ENCODE results near the gene TNS3. TPM values are rescaled to one million over a fixed set of nuclear protein-coding genes. Genes with fewer than 3 reads are reported as not detected.

TNS3 gene
- total and polyA plus RNA-seq, 2 donors (not counting 3 experiments of a cell fraction or from before 2014, with no cell fraction given) = 10.4 to 45.1 TPM

DNA sequence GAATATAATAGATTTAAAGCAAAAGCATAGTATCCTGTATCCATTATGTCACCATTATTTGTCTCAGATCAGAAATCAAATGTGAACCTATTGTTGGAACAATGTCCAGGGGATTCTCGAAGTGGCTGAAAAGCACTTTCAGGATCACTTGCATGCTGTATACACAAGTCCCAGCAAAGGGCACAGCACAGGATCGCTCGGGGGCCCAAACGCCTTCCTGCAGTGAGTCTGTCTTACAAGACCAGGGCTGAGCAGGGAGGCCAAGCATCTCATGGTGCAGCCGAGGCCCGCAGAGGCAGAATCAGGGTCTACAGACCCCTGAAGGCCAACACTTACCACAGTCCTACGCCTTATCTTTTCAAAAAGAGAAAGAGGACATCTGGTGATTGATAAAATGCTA is 92.3 kb downstream of the TNS3 start:
- Histone ChIP-seq H3K9me3 (replicated peaks; ENCODE audit: control insufficient read depth, insufficient read depth, low read length) (no peaks in the 10 kb centered on the region), H3K79me2 (ENCODE audit: control insufficient read depth, insufficient read depth, low read length) (no peaks in the 10 kb centered on the region), H4K20me1 (replicated peaks; ENCODE audit: control insufficient read depth, extremely low read depth, insufficient read depth, low read length) (no peaks in the 10 kb centered on the region), H2AFZ (ENCODE audit: low read depth, low read length) (no peak overlapping the region), H3K36me3 (ENCODE audit: control insufficient read depth in 2 of 2, extremely low read depth in 1 of 2, insufficient read depth in 2 of 2, low read length in 2 of 2) (no peaks in the 10 kb centered on the region), H3K9me1 (replicated peaks; ENCODE audit: control insufficient read depth, extremely low read depth, insufficient read depth, low read length) (no peaks in the 10 kb centered on the region), H3K27ac (ENCODE audit: insufficient read depth, low read depth, low read length) (no peak overlapping the region), H3K27me3 (ENCODE audit: control insufficient read depth in 2 of 2, insufficient read depth in 2 of 2, low read length in 2 of 2) (no peaks in the 10 kb centered on the region), H3K4me3 (replicated peaks in 1 of 3; ENCODE audit: insufficient read depth in 1 of 3, low read depth in 1 of 3, low read length in 3 of 3) (no peak overlapping the region), H3K4me1 (ENCODE audit: control insufficient read depth, extremely low read depth, insufficient read depth, low read length) (no peaks in the 10 kb centered on the region), H3K4me2 (ENCODE audit: insufficient read depth, low read length) (no peak overlapping the region), H3K9ac (replicated peaks; ENCODE audit: extremely low read depth, insufficient read depth, low read length) (no peak overlapping the region)
- intact Hi-C loops (cut with micrococcal nuclease) = no loop called here
- CTCF ChIA-PET = no interaction called here
- FAIRE-seq (no peak), DNase-seq (ENCODE audit: low read depth, low spot score) (no peak)
- TF ChIP-seq POLR2AphosphoS5 (IDR thresholded peaks at IDR 0.05; ENCODE audit: insufficient read depth, low read depth, low read length) = no peak
- TF ChIP-seq EZH2 (IDR thresholded peaks at IDR 0.05; ENCODE audit: borderline replicate concordance, low read depth, low read length, severe bottlenecking) = no peak
- TF ChIP-seq FOS (IDR thresholded peaks at IDR 0.05; ENCODE audit: borderline replicate concordance, insufficient read depth, low read length) = no peak
- TF ChIP-seq GATA2 (IDR thresholded peaks at IDR 0.05; ENCODE audit: insufficient read depth, insufficient read length, low read depth, low read length) = no peak
- no peak for TF ChIP-seq CTCF (IDR thresholded peaks at IDR 0.05; ENCODE audit: extremely low read depth in 1 of 2, insufficient read depth in 1 of 2, low read depth in 1 of 2, low read length in 2 of 2)
- no peak for TF ChIP-seq POLR2A (IDR thresholded peaks at IDR 0.05; ENCODE audit: low read depth, low read length)
- no peak for TF ChIP-seq JUN (IDR thresholded peaks at IDR 0.05; ENCODE audit: borderline replicate concordance, insufficient read depth, insufficient read length, low read depth)
- no peak for TF ChIP-seq MYC (IDR thresholded peaks at IDR 0.05; ENCODE audit: low read depth, low read length)
- TF ChIP-seq MAX (IDR thresholded peaks at IDR 0.05; ENCODE audit: insufficient read depth, insufficient read length) = no peak
- dilution Hi-C loops (cut with MboI; ENCODE audit: extremely low pct_ligation_motif_present, low sequenced_read_pairs) = no loop called here
- BruUV-seq (replicated peaks) = no TSS peak
- POLR2A ChIA-PET = no interaction called here

Measured in endothelial cell of umbilical vein (primary cell).